Measurements from ENCODE around the gene ACAP3.
A peak's percentile ranks its signal among the peaks of the same experiment; 100 is the strongest.

The ACAP3 gene

DNA sequence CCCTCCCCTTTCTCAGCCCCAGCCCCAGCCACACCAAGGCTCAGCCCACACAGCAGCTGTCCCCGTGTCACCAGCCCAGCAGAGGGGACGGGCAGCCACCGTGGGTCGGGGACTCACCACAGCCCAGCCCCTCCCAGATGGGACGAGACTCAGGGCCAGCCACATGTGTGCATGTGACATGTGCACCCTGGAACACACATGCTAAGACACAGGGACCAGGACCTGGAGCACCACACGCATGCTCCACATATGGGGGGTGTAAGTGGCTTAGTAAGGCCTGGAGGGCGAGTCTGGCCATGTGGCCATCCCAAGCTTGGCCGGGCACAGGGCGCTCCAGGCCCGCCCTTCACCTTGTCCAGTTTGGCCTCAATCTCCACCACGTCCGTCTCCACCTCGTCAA lies 4.0 kb downstream of the ACAP3 start:
- DNase-seq (ENCODE audit: insufficient read length, low spot score) (no peak), FAIRE-seq (no peak)
- no peak for TF ChIP-seq TAF1 (IDR thresholded peaks at IDR 0.05; ENCODE audit: low read depth, low read length)
- TF ChIP-seq POLR2A (IDR thresholded peaks at IDR 0.05; ENCODE audit: low read depth, low read length), result no peak
- no peak for TF ChIP-seq POU2F2 (IDR thresholded peaks at IDR 0.05; ENCODE audit: low read depth, low read length)
- no peak for TF ChIP-seq POLR2AphosphoS5 (IDR thresholded peaks at IDR 0.05; ENCODE audit: low read depth, low read length)
- no peak for TF ChIP-seq PAX5 (IDR thresholded peaks at IDR 0.05; ENCODE audit: insufficient read depth, low read length, severe bottlenecking)
- TF ChIP-seq SPI1 (IDR thresholded peaks at IDR 0.05; ENCODE audit: low read depth, low read length), result no peak

DNA sequence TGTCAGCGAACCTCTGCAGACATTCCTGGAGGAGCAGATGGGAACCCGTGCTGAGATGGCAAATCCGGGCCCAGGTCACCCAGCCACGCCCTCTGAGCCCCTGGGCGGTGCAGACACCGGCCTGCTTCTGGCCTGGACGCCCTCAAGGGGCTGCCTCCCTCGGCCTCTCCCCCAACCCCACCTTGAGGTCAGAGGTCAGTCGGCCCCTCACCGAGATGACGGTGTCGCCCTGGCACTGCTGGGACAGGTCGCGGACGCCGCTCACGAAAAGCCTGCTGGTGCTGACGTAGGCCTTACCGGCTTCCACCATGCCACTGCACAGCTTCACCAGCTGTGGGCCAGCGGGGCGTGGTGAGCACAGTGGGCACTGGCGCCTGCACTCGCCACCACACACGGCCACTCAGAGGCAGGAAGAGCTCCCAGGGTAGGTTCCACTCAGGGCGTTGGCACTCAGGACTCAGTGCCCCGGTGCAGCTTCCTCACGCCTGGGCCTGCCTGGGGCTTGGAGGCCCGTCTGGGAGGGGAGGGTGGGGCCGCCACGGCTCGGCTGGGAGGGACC lies 4.7 kb downstream of the ACAP3 start:
- no peak for TF ChIP-seq TAF1 (IDR thresholded peaks at IDR 0.05; ENCODE audit: low read depth, low read length)
- no peak for TF ChIP-seq SPI1 (IDR thresholded peaks at IDR 0.05; ENCODE audit: low read depth, low read length)
- TF ChIP-seq POU2F2 (IDR thresholded peaks at IDR 0.05; ENCODE audit: low read depth, low read length), result no peak
- no peak for TF ChIP-seq POLR2A (IDR thresholded peaks at IDR 0.05; ENCODE audit: low read depth, low read length)
- TF ChIP-seq PAX5 (IDR thresholded peaks at IDR 0.05; ENCODE audit: insufficient read depth, low read length, severe bottlenecking), result no peak
- TF ChIP-seq POLR2AphosphoS5 (IDR thresholded peaks at IDR 0.05; ENCODE audit: low read depth, low read length), result no peak
- DNase-seq (ENCODE audit: insufficient read length, low spot score) (no peak), FAIRE-seq (no peak)

DNA sequence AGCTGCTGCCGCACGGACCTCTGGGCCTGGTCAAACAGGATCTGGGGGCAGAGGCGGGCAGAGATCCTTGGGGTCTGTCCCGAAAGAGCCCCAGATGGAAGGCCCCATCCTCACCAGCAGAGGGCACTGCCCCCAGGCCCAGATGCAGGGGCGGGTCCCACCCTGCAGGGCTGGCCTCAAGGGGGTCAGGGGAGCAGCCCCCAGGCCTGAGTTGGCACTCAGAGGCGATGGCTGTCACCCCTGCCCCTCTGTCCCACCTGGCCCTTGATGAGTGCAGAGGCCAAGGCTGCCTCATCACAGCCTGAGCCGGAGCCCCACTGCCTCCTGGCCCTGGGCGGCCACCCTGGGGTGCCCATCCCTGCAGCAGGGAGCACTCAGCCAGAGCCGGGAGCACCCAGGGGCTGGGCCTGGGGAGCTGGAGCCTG lies 5.7 kb downstream of the ACAP3 start:
- DNase-seq (ENCODE audit: insufficient read length, low spot score) (no peak), FAIRE-seq (no peak)
- no peak for TF ChIP-seq POLR2AphosphoS5 (IDR thresholded peaks at IDR 0.05; ENCODE audit: low read depth, low read length)
- no peak for TF ChIP-seq PAX5 (IDR thresholded peaks at IDR 0.05; ENCODE audit: insufficient read depth, low read length, severe bottlenecking)
- no peak for TF ChIP-seq TAF1 (IDR thresholded peaks at IDR 0.05; ENCODE audit: low read depth, low read length)
- TF ChIP-seq SPI1 (IDR thresholded peaks at IDR 0.05; ENCODE audit: low read depth, low read length), result no peak
- no peak for TF ChIP-seq POU2F2 (IDR thresholded peaks at IDR 0.05; ENCODE audit: low read depth, low read length)
- TF ChIP-seq POLR2A (IDR thresholded peaks at IDR 0.05; ENCODE audit: low read depth, low read length), result no peak

DNA sequence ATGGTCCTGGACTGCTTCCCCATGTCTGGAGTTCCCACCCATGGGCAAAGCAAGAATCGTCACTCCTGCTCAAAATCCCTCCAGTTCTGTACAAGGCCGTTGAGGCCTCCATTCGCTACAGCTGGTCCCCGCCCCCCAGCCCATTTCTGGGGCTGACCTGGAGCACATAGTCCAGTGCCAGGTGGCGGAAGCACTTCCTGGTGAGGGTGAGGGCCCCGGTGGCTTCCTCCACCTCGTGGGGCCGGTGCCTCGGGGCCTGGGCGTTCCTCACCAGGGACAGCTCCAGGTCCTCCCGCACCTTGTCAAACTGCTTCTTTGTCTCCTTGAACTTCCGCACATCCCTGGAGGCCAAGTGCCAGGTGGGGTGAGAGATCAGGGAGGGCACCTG lies 7.4 kb downstream of the ACAP3 start:
- FAIRE-seq (no peak), DNase-seq (ENCODE audit: insufficient read length, low spot score) (no peak)
- TF ChIP-seq SPI1 (IDR thresholded peaks at IDR 0.05; ENCODE audit: low read depth, low read length) (no peak), PAX5 (IDR thresholded peaks at IDR 0.05; ENCODE audit: insufficient read depth, low read length, severe bottlenecking) (no peak), TAF1 (IDR thresholded peaks at IDR 0.05; ENCODE audit: low read depth, low read length) (no peak), POLR2A (IDR thresholded peaks at IDR 0.05; ENCODE audit: low read depth, low read length) (no peak), POU2F2 (IDR thresholded peaks at IDR 0.05; ENCODE audit: low read depth, low read length) (no peak), POLR2AphosphoS5 (IDR thresholded peaks at IDR 0.05; ENCODE audit: low read depth, low read length) (no peak)

DNA sequence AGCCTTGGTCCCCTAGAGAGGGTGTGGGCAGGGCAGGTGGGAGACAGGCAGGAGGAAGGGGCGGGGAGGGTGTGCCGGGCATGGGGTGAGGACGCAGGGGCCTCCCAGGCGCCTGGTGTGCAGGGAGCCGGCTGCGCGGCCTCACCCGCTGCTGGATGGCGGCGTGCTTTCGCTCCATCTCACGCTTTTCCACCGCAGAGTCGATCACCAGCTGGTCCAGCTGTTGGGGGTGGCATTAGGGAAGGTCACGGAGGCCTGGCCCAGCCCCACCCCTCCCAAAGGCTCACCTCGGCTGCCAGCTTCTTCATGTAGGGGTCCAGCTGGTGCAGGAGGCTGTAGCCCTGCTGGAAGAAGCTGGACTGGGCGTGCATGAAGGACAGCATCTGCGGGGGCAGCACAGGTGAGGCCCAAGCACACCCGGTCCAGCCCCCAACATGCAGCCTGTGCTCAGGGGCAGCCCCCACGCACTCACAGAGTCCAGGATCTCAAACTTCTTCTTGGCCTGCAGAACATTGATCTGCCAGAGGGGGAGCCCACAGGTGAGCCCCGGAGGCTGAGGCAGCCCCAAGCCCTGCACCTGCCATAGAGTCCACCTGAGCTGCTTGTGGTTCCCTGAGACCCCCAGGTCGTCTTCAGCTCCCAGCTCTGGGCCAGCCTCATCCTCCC lies 7.9 kb downstream of the ACAP3 start:
- FAIRE-seq, result peak; percentile 52
- TF ChIP-seq POLR2AphosphoS5 (IDR thresholded peaks at IDR 0.05; ENCODE audit: low read depth, low read length) (no peak), SPI1 (IDR thresholded peaks at IDR 0.05; ENCODE audit: low read depth, low read length) (no peak), TAF1 (IDR thresholded peaks at IDR 0.05; ENCODE audit: low read depth, low read length) (no peak), POU2F2 (IDR thresholded peaks at IDR 0.05; ENCODE audit: low read depth, low read length) (no peak), PAX5 (IDR thresholded peaks at IDR 0.05; ENCODE audit: insufficient read depth, low read length, severe bottlenecking) (no peak), POLR2A (IDR thresholded peaks at IDR 0.05; ENCODE audit: low read depth, low read length) (no peak)
- DNase-seq (ENCODE audit: insufficient read length, low spot score), result no peak

DNA sequence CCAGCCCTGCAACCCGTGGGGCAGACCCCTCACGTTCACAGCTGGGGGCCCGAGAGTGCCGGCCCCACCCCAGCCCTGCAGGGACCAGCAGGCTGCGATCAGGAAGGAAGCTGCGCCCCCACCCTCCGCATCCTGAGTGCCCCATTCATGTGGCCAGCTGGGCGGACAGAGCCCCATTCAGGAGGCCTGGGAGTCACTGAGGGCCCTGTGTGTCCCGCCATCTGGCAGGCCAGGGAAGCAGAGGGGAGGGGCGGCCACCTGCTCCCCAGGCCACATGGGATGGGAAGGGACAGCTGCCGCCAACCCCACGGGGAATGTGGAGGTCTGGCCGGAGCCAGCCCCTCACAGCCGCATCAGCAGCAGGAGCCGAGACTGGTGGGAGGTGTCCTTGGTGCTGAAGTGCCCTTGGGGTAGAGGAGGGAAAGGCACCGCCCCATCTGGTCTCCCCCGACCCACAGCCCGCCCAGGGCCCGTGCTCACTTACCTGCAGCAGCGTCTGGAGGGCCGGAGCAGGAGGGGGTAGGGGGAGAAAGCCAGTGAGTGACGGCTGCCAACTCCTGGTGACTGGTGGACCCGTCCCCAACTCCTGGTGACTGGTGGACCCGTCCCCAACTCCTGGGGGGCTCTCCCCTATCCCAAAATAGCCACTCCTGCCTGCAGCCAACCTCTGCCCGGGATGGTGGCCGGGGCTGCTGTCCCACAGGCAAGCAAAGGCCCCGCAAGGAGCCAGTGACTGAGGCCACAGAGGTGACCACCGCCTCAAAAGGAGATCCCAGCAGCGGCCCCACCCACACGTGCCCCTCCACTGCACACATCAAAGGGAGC lies 8.7 kb downstream of the ACAP3 start:
- FAIRE-seq, result no peak
- no peak for DNase-seq (ENCODE audit: insufficient read length, low spot score)
- no peak for TF ChIP-seq SPI1 (IDR thresholded peaks at IDR 0.05; ENCODE audit: low read depth, low read length)
- no peak for TF ChIP-seq POLR2A (IDR thresholded peaks at IDR 0.05; ENCODE audit: low read depth, low read length)
- no peak for TF ChIP-seq POLR2AphosphoS5 (IDR thresholded peaks at IDR 0.05; ENCODE audit: low read depth, low read length)
- TF ChIP-seq PAX5 (IDR thresholded peaks at IDR 0.05; ENCODE audit: insufficient read depth, low read length, severe bottlenecking), result no peak
- no peak for TF ChIP-seq POU2F2 (IDR thresholded peaks at IDR 0.05; ENCODE audit: low read depth, low read length)
- no peak for TF ChIP-seq TAF1 (IDR thresholded peaks at IDR 0.05; ENCODE audit: low read depth, low read length)

DNA sequence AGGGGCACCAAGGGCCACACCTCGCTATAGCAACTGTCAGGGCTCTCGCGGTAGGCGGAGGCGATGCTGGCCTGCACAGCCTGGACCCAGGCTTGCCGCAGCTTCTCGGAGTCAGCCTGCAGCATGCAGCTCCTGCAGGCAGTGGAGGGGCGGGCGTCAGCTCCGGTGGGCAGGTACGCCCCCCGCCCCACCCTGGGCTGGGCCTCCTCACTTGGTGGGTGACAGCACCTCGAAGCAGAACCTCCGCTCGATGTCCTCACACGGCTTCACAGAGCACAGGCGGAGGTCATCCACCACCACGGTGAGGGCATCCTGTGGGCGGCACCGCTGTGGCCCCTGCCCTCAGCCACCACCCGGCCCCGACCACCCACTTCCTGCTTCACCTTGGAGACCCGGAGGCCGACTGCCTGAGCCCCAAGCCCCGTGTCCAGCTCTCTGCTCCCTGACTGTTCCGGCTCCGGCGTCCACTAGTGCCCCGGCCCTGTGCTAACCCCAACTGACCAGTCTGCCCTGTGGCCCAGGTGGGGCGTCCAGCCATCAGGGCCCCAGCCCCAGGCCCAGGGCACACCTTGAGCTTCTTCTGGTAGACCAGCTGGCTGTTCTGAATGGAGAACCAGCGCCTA lies 9.8 kb downstream of the ACAP3 start:
- DNase-seq (ENCODE audit: insufficient read length, low spot score) (no peak), FAIRE-seq (no peak)
- TF ChIP-seq POLR2AphosphoS5 (IDR thresholded peaks at IDR 0.05; ENCODE audit: low read depth, low read length) (no peak), POLR2A (IDR thresholded peaks at IDR 0.05; ENCODE audit: low read depth, low read length) (no peak), SPI1 (IDR thresholded peaks at IDR 0.05; ENCODE audit: low read depth, low read length) (no peak), TAF1 (IDR thresholded peaks at IDR 0.05; ENCODE audit: low read depth, low read length) (no peak), POU2F2 (IDR thresholded peaks at IDR 0.05; ENCODE audit: low read depth, low read length) (no peak), PAX5 (IDR thresholded peaks at IDR 0.05; ENCODE audit: insufficient read depth, low read length, severe bottlenecking) (no peak)

DNA sequence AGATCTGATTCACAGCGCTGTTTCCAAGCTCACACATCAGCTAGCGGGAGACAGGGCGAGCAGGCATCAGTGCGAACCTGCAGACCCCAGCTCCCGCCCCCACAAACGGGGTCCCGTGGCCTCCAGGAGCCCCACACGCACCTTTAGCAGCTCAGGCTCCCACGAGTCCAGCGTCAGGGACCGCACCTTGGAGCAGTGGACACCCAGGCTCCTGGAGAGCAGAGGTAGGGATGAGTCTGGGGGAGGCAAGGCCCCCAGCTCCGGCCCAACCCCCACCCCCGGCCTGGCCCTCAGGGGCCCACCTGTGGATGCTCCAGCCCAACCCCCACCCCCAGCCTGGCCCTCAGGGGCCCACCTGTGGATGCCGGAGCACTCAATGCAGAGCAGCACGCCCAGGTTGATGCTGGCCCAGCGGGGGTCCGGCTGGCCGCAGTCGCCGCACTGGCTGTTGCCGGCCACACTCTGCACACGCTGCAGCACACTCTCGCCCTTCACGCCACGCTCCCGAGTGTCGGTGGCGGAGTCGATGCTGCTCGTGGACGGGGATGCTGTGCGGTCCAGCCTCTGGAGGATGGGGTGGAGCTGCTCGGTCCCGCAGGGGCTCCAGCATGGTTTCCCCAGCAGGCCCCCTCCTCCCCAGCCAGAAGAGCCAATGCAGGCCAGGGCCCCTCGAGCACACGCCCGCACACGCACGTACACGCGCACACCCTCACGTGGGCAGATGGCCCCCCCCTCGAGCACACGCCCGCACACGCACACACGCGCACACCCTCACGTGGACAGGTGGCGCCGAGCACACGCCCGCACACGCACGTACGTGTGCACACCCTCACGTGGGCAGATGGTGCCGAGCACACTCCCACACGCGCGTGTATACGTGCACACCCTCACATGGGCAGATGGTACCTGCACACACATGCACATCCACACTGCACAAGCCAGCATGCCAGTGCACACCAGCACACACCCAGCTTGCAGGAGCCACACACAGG lies 11.4 kb downstream of the ACAP3 start:
- FAIRE-seq (no peak), DNase-seq (ENCODE audit: insufficient read length, low spot score) (no peak)
- no peak for TF ChIP-seq PAX5 (IDR thresholded peaks at IDR 0.05; ENCODE audit: insufficient read depth, low read length, severe bottlenecking)
- no peak for TF ChIP-seq POLR2A (IDR thresholded peaks at IDR 0.05; ENCODE audit: low read depth, low read length)
- TF ChIP-seq TAF1 (IDR thresholded peaks at IDR 0.05; ENCODE audit: low read depth, low read length), result no peak
- TF ChIP-seq POLR2AphosphoS5 (IDR thresholded peaks at IDR 0.05; ENCODE audit: low read depth, low read length), result no peak
- TF ChIP-seq SPI1 (IDR thresholded peaks at IDR 0.05; ENCODE audit: low read depth, low read length), result no peak
- no peak for TF ChIP-seq POU2F2 (IDR thresholded peaks at IDR 0.05; ENCODE audit: low read depth, low read length)
